GM19467 (cell line): ENCODE results near the gene USP12.
"Not testable (repeated sequence)": the region's sequence is repeated elsewhere in the genome, so short reads cannot be mapped to it uniquely, and the experiment has no call there.

ENCODE experiments used
- ATAC-seq: cut with Tn5 transposase; IDR thresholded peaks from one replicate; pipeline ENCODE4 v1.9.1; 2021; ENCODE audit warnings: mild to moderate bottlenecking, moderate library complexity; ENCODE audit not compliant: unreplicated experiment

Gene USP12

DNA sequence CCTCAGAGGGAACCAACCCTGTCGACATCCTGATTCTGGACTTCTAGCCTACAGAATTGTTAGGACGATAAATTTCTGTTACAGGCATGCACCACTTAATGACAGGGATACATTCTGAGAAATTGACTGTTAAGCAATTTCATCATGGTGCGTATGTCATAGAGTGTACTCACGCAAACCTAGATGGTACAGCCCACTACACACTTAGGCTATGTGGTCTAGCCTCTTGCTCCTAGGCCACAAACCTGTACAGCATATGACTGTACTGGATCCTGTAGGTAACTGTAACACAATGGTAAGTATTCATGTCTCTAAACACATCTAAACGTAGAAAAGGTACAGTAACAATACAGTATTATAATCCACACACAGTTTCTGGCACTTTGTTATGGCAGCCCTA lies 13.3 kb downstream of the USP12 start:
- no peak for ATAC-seq

GRCh38 chr13:27151798-27152599 lies 19.6 kb downstream of the USP12 start:
- no peak for ATAC-seq

- no peak for ATAC-seq
These were observed 21.9 kb downstream of the USP12 start for GRCh38 chr13:27149702-27150101.

GRCh38 chr13:27148900-27149299 lies 22.7 kb downstream of the USP12 start:
- ATAC-seq: no peak

- ATAC-seq: peak; percentile 44
These were observed 24.0 kb downstream of the USP12 start for GRCh38 chr13:27147530-27148170.

- no peak for ATAC-seq
These were observed 29.9 kb downstream of the USP12 start for GRCh38 chr13:27141746-27142145.

DNA sequence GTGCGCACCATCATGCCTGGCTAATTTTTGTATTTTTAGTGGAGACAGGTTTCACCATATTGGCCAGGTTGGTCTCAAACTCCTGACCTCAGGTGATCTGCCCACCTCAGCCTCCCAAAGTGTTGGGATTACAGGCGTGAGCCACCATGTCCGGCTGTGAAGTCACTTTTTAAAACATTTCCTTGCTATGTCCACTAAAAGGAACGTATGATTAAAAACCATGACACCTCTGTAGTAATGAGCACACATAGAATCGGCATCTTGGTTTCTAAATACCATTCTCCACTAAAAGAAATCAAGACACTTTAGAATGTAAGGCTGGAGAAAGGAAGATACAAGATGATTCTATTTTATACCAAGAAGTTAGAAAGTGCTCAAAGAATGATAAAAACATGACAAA lies 30.5 kb downstream of the USP12 start:
- ATAC-seq: not testable (repeated sequence)

GRCh38 chr13:27140060-27140459 lies 31.6 kb downstream of the USP12 start:
- ATAC-seq: no peak

- ATAC-seq: no peak
These were observed 32.0 kb downstream of the USP12 start for GRCh38 chr13:27139565-27139964.

DNA sequence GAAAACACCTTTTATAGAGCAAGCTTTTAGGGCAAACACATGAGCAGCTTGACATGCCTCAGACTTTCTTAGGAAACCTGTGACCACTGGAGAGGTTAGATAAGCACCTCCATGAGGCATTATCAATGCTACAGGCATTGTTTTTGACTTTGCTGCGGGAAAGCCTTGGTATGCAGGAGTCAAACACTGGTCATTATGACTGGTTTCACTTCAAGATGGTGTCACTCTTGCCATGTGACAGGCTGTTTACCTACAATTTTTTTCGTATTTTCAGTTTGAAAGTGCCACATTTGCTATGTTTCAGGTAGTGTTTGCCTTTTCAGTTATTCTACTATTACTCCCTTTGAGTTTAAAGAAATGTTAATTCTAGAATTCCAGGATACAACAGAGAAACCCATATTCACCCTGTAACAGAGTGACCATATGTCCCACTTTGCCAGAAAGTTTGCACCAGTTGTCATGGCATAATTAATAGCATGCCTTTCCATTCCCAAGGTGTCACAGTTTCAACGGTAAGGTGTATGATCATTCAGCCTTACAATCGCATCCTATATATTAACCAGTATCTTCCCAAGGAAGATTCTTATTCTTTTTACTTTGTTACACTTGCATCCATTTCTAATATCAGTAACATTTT lies 33.0 kb downstream of the USP12 start:
- no peak for ATAC-seq

DNA sequence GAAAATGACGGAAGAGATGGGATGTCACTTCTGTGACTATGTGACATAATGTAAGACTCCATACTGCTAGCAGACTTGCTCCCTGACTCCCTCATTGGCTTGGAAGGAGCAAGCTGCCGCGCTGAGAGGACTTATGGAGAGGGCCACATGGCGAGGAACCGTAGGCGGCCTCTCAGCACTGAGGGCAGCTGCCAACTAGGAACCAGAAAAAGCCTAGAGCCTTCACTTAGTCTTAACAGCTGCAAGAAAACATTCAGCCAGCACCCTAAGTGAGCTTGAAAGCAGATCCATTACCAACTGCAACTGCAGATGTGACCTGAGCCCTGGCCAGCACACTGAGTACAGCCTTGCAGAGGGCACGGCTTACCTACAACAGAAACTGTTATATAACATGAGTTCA lies 33.9 kb downstream of the USP12 start:
- ATAC-seq: no peak

DNA sequence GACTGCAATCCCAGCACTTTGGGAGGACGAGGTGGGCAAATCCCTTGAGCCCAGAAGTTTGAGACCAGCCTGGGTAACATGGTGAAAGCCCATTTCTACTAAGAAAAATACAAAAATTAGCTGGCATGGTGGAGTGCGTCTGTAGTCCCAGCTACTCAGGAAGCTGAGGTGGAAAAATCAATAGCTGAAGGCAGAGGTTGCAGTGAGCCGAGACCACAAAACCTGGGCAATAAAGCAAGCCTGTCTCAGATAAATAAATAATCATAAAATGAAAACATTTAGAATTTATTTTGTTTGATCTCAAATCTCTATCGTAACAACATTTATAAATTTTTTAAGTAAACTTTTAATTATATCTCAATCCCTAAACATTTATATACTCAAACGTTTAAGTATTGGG lies 36.6 kb downstream of the USP12 start:
- ATAC-seq: no peak

GRCh38 chr13:27133889-27134288 lies 37.7 kb downstream of the USP12 start:
- ATAC-seq: no peak

DNA sequence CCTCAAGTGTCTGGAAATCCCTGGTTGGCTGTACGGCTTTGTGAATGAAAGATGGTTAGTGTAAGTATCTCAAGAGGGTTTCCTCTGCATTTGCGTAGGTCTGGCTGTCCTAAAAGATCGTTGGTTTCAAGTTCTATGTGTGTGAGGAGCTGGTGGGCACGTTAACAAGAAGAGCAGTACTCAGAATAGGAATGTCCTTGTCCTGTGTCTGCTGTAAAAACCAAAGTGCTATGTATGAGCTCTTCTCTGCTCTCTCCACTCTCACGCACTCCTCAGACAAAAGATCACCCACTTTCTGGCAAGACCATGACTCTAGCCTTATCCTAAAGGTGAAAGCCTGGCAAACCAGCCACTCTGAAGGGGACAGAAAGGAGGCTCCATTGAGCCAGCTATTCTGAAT lies 39.1 kb downstream of the USP12 start:
- ATAC-seq: peak; percentile 33

- no peak for ATAC-seq
These were observed 39.7 kb downstream of the USP12 start for GRCh38 chr13:27131906-27132305.

DNA sequence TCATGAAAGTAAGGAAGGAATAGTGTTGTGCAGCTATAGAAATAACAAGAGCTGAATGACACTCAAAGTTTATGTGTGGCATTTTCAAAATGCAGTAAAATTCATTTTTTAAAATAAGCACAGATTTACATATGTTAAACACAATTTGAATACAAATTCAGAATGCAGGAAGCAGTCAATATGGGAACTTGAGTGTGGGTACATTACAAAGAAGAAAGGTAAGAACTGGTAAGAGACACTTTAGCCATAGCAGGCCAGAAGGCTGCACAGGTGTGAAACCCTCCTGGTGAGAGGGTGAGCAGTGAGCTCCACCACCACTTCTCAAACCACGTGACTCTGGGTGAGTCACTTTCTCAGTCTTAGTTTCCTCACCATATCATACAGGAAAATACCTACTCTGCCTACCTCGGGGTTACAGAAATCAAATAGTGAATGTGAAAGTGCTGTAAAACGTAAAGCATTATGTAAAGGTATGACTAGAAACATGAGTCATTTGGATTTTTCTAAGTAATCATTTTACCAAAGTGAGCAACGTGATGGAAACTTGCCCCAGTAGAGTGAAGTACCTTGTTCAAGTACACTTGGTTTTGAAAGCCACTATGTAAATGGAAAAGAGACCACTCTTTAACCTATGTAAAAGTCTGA lies 40.5 kb downstream of the USP12 start:
- ATAC-seq: peak; percentile 89

DNA sequence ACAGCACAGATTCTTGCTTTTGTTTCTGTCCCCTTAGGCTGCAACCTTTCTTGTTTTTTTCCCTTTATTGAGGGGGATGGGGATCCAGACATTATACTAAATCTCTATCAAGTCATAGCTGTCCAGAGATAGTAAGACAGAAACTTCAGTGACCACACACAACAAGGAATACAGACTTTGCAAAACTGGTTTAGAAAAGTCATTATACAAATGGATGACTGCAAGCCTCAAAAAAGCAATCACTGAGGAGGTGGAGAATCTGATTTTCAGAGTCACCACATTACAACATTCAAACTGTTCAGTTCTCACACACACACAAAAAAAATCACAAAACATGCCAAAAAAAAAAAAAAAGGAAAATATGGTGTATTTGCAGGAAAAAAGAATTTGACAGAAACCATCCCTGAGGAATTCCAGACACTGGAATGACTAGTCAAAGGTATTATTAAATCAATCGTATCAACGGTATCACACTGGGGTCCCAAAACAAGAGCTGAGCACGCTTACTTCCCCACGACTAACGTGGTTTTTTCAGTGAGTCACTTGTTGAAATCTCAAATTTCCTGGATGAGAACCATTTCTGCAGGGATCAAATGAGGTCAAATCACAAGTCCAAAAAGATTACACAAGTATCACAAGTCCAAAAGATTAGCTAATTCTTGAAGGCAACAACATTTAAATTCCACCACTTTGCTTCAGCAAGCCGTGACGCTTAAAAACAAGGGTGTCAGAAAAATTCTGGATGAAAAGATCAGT lies 41.2 kb downstream of the USP12 start:
- ATAC-seq: no peak

- ATAC-seq: no peak
These were observed 42.6 kb downstream of the USP12 start for GRCh38 chr13:27128825-27129627.

GRCh38 chr13:27126859-27127258 lies 44.8 kb downstream of the USP12 start:
- ATAC-seq: no peak
